Stimulated activated naive CD8-positive, alpha-beta T cell treated with anti-CD3 and anti-CD28 coated beads, Interleukin-15, Interleukin-2, amounts not matched to agents 100 ng/mL and 50 ng/mL, for 24 hours (primary cell): ENCODE measurements around the gene TDP1.
A peak's percentile ranks its signal among the peaks of the same experiment; 100 is the strongest.
"Not testable (repeated sequence)": the region's sequence is repeated elsewhere in the genome, so short reads cannot be mapped to it uniquely, and the experiment has no call there.

Experiments used
- H3K27ac Mint-ChIP-seq: one replicate; pipeline ENCODE4 v1.8.0; 2021; ENCODE audit warnings: mild to moderate bottlenecking, mixed read lengths
- H3K27me3 Mint-ChIP-seq: one replicate; pipeline ENCODE4 v1.8.0; 2021; ENCODE audit warnings: mixed read lengths
- H3K36me3 Mint-ChIP-seq: one replicate; pipeline ENCODE4 v1.8.0; 2021; ENCODE audit warnings: low read depth, mixed read lengths
- H3K4me1 Mint-ChIP-seq: one replicate; pipeline ENCODE4 v1.8.0; 2021; ENCODE audit warnings: low read depth, mixed read lengths
- H3K4me3 Mint-ChIP-seq: one replicate; pipeline ENCODE4 v1.8.0; 2021; ENCODE audit warnings: mild to moderate bottlenecking, mixed read lengths
- H3K9me3 Mint-ChIP-seq: one replicate; pipeline ENCODE4 v1.8.0; 2021; ENCODE audit warnings: mixed read lengths

TDP1 gene

DNA sequence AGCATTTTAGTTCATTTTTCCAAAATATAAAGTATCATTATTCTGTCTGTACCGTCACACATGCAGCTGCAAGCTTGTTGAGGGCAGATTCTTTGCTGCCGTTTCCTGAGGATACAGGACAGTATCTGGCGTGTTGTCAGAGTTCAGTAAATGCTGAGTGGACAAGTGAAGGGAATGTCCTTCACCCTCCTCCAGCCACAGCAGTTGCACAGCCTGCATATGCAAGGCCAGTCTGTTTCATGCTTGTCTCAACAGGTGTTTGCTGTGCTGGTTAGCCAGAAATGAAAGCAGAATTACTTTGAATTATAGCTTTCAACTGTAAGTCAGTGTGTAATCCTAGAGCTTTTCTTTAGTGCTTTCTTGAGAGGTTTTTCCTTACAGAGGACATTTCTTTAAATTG, 36.5 kb downstream of the TDP1 start:
- H3K4me1 Mint-ChIP-seq, result no peaks in the 10 kb centered on the region
- H3K9me3 Mint-ChIP-seq, result no peaks in the 10 kb centered on the region
- H3K27me3 Mint-ChIP-seq, result no peaks in the 10 kb centered on the region
- no peak overlapping the region for H3K4me3 Mint-ChIP-seq
- no peak overlapping the region for H3K27ac Mint-ChIP-seq
- peaks cover 92% of the 10 kb centered on the region for H3K36me3 Mint-ChIP-seq

DNA sequence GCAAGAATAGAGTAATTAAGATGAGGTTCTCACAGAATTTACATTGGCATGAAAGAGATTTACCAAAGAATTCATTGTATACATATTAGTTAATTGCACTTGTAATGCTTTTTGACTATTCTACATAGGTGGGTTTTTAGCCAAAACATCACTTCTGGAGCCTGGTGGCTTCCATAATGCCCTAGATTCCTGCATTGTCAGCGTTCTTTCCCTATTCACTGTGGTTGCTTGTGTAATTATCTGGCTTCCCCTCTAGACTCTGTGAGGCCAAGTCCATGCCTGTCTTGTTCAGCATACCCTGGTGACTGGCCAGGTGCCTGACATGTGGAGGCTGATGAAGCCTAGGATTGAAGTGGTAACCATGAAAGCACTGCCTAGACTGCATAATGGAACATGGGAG, 41.2 kb downstream of the TDP1 start:
- Mint-ChIP-seq H3K27me3 (no peaks in the 10 kb centered on the region), H3K4me3 (no peak overlapping the region), H3K4me1 (no peaks in the 10 kb centered on the region), H3K36me3 (peaks cover 86% of the 10 kb centered on the region), H3K27ac (no peak overlapping the region), H3K9me3 (no peaks in the 10 kb centered on the region)

GRCh38 chr14:90000935-90001334, 45.2 kb downstream of the TDP1 start:
- Mint-ChIP-seq H3K36me3 (peaks cover 81% of the 10 kb centered on the region), H3K4me1 (peaks cover 10% of the 10 kb centered on the region), H3K27me3 (no peaks in the 10 kb centered on the region), H3K4me3 (no peak overlapping the region), H3K9me3 (no peaks in the 10 kb centered on the region), H3K27ac (no peak overlapping the region)

DNA sequence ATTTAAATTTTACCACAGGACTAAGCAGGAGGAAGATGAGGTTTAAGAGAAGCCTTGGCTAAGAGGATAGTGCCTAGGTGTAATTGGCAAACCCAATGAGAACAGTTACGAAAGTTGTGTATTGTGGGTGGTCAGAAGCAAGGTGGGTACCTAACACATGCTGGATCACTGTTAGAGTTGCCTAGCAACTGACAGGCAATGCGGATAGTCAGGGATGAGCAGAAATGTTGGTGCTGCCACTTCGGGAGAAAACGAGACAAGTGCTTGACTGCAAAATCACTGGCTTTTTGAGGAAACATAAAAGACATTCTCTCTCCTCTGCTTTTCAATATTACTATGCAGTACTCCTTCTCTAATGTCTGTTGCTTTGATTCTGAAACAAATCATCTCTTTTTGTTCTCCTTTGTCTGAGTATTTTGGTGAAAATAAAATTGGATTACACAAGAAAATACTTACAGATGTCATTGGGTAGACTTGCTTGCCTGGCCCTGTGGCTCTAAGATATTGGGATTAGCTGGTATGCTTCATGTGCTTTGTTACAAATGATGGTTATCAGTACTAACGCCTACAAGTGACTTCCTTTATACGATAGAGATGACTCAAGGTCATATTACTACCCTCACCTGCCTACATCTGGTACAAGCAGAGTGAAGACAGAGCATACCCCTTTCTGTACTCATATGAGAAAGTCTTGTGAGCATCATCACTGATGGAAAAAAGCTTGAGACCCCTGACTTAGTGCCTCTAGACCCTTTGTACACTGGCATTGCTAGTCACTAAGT, 48.0 kb downstream of the TDP1 start:
- Mint-ChIP-seq H3K4me3 (no peak overlapping the region), H3K4me1 (peaks cover 10% of the 10 kb centered on the region), H3K27me3 (no peaks in the 10 kb centered on the region), H3K27ac (no peak overlapping the region), H3K36me3 (peaks cover 74% of the 10 kb centered on the region), H3K9me3 (no peaks in the 10 kb centered on the region)

DNA sequence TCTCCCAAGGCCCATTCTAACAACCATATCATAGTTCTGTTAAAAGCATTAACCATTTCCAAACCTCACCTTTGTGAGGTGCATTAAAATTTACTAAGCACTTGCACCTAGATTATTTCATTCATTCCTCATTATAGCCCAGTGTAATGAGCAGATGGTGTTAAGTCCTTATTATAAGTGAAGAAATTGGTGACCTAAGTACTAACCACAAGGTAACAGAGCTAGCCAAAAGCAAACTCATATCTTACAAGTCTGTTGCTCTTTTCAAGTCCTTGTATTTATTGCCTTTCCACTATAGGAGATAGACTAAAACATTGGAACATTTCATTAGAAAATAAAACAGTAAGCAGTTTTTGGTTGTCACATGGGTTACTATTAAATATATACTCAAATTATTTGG, 49.7 kb downstream of the TDP1 start:
- H3K9me3 Mint-ChIP-seq, result no peaks in the 10 kb centered on the region
- peaks cover 10% of the 10 kb centered on the region for H3K4me1 Mint-ChIP-seq
- H3K27me3 Mint-ChIP-seq, result no peaks in the 10 kb centered on the region
- peaks cover 78% of the 10 kb centered on the region for H3K36me3 Mint-ChIP-seq
- H3K4me3 Mint-ChIP-seq, result no peak overlapping the region
- H3K27ac Mint-ChIP-seq, result no peak overlapping the region

- Mint-ChIP-seq H3K36me3 (peaks cover 80% of the 10 kb centered on the region), H3K27me3 (no peaks in the 10 kb centered on the region), H3K4me1 (peaks cover 10% of the 10 kb centered on the region), H3K9me3 (no peaks in the 10 kb centered on the region), H3K4me3 (no peak overlapping the region), H3K27ac (no peak overlapping the region)
These were observed 50.3 kb downstream of the TDP1 start for GRCh38 chr14:90005939-90006530.

DNA sequence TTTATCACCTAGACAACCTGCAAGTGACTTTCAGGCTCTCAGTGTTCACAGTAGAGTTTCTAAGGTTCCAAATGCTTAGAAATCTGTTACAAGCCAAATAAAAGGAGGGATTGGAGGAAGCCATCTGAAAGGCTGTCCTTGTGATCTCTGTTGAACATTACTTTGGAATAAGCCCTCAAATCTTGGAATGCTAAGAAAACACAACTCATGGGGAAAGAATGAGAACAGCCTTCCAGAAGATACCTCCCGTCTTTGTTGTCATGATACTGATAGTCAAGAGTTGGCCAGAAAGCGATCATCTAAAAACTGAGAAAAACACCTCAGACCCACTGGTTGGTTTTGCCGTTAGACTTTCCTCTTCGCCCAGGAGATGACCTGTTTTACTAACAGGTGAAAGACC, 61.6 kb downstream of the TDP1 start:
- H3K9me3 Mint-ChIP-seq, result no peaks in the 10 kb centered on the region
- H3K4me1 Mint-ChIP-seq, result peaks cover 7% of the 10 kb centered on the region
- no peak overlapping the region for H3K4me3 Mint-ChIP-seq
- H3K27me3 Mint-ChIP-seq, result no peaks in the 10 kb centered on the region
- H3K27ac Mint-ChIP-seq, result no peak overlapping the region
- H3K36me3 Mint-ChIP-seq, result peaks cover 86% of the 10 kb centered on the region

GRCh38 chr14:90019824-90020523, 64.2 kb downstream of the TDP1 start:
- Mint-ChIP-seq H3K9me3 (no peaks in the 10 kb centered on the region), H3K4me1 (peaks cover 7% of the 10 kb centered on the region), H3K27ac (peak overlapping the region; percentile 28), H3K36me3 (peaks cover 86% of the 10 kb centered on the region), H3K27me3 (no peaks in the 10 kb centered on the region), H3K4me3 (no peak overlapping the region)

GRCh38 chr14:90023176-90023896, 67.6 kb downstream of the TDP1 start:
- Mint-ChIP-seq H3K27ac (no peak overlapping the region), H3K27me3 (no peaks in the 10 kb centered on the region), H3K4me3 (no peak overlapping the region), H3K36me3 (peaks cover 76% of the 10 kb centered on the region), H3K4me1 (peaks cover 7% of the 10 kb centered on the region), H3K9me3 (no peaks in the 10 kb centered on the region)

GRCh38 chr14:90024910-90025309, 69.2 kb downstream of the TDP1 start:
- Mint-ChIP-seq H3K27me3 (no peaks in the 10 kb centered on the region), H3K9me3 (no peaks in the 10 kb centered on the region), H3K27ac (no peak overlapping the region), H3K4me1 (peaks cover 1% of the 10 kb centered on the region), H3K36me3 (peaks cover 71% of the 10 kb centered on the region), H3K4me3 (no peak overlapping the region)

DNA sequence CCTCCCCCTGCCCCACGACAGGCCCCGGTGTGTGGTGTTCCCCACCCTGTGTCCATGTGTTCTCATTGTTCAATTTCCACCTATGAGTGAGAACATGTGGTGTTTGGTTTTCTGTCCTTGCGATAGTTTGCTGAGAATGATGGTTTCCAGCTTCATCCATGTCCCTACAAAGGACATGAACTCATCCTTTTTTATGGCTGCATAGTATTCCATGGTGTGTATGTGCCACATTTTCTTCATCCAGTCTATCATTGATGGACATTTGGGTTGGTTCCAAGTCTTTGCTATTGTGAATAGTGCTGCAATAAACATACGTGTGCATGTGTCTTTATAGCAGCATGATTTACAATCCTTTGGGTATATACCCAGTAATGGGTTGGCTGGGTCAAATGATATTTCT, 70.9 kb downstream of the TDP1 start:
- peaks cover 74% of the 10 kb centered on the region for H3K36me3 Mint-ChIP-seq
- not testable (repeated sequence) for H3K27me3 Mint-ChIP-seq, H3K4me1 Mint-ChIP-seq, H3K27ac Mint-ChIP-seq, H3K4me3 Mint-ChIP-seq, H3K9me3 Mint-ChIP-seq

DNA sequence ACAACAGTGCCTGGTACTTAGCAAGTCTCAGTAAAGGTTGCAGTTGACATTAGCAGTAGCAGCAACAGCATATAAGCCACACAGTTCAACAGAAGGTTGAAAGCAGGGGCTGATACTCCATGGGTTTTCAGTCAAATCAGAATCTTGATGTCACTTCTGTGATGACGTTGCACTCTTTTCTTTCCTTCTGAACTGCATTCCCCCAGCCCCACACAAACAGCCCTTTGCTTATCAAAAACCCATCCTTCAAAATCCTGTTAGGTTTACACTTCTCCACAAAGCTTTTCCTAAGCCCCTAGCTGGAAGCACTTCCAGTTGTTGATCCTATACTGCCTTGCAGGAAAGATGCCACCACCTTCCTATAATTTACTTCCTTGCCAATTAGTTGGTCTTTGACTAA, 72.1 kb downstream of the TDP1 start:
- no peaks in the 10 kb centered on the region for H3K9me3 Mint-ChIP-seq
- no peak overlapping the region for H3K27ac Mint-ChIP-seq
- H3K4me1 Mint-ChIP-seq, result no peaks in the 10 kb centered on the region
- peaks cover 74% of the 10 kb centered on the region for H3K36me3 Mint-ChIP-seq
- no peaks in the 10 kb centered on the region for H3K27me3 Mint-ChIP-seq
- no peak overlapping the region for H3K4me3 Mint-ChIP-seq

GRCh38 chr14:90034156-90034555, 78.4 kb downstream of the TDP1 start:
- peaks cover 78% of the 10 kb centered on the region for H3K36me3 Mint-ChIP-seq
- H3K27ac Mint-ChIP-seq, result no peak overlapping the region
- peaks cover under 1% of the 10 kb centered on the region for H3K4me1 Mint-ChIP-seq
- H3K9me3 Mint-ChIP-seq, result no peaks in the 10 kb centered on the region
- H3K27me3 Mint-ChIP-seq, result no peaks in the 10 kb centered on the region
- H3K4me3 Mint-ChIP-seq, result no peak overlapping the region

DNA sequence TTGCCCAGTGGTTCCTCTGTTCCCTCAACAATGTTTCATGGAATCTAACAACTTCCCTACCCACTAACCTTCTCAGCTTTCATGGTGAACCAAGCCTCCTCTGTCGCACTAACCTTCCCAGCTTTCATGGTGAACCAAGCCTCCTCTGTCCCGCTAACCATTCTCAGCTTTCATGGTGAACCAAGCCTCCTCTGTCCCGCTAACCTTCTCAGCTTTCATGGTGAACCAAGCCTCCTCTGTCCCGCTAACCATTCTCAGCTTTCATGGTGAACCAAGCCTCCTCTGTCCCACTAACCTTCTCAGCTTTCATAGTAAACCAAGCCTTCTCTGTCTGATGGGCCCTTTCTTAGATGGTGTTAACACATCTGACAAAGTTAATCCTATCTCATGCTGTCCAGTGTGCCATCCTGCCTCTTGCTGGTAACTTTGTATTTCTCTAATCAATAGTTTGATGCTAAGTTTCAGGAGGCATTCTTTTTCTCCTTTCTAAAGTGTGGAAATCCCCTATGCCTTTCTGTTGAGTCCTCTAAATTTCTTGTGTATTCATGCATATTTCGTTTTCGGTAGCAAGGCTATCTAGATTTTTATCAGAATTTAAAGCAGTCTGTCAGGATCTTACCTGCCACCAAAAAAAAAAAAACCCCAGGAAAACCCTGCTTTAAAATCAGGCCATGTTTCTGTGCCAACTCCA, 79.3 kb downstream of the TDP1 start:
- no peaks in the 10 kb centered on the region for H3K27me3 Mint-ChIP-seq
- peaks cover 83% of the 10 kb centered on the region for H3K36me3 Mint-ChIP-seq
- no peak overlapping the region for H3K27ac Mint-ChIP-seq
- no peak overlapping the region for H3K4me3 Mint-ChIP-seq
- peaks cover 2% of the 10 kb centered on the region for H3K4me1 Mint-ChIP-seq
- no peaks in the 10 kb centered on the region for H3K9me3 Mint-ChIP-seq
